Measurements from ENCODE around the gene BICD1. TPM values are rescaled to one million over a fixed set of nuclear protein-coding genes. Genes with fewer than 3 reads are reported as not detected.

The BICD1 gene
- total and polyA plus RNA-seq, 2 of the 13 experiments (the other 11 are each of a cell fraction or from before 2014, with no cell fraction given): 4.5 to 5.2 TPM

GRCh38 chr12:32106517-32107358, at the start of gene BICD1 (continued):
- TF ChIP-seq ZNF432 (CRISPR knock-in tag; IDR thresholded peaks at IDR 0.05; ENCODE audit: borderline replicate concordance) (no peak), ZNF230 (CRISPR knock-in tag; IDR thresholded peaks at IDR 0.05) (no peak), SKIL (CRISPR knock-in tag; IDR thresholded peaks at IDR 0.05; ENCODE audit: borderline replicate concordance) (0 out of 2 replicates have a peak, but pooled peaks have one; percentile 17), NR2F2 (IDR thresholded peaks at IDR 0.05; ENCODE audit: borderline replicate concordance, low read depth) (no peak), ZNF737 (CRISPR knock-in tag; IDR thresholded peaks at IDR 0.05; ENCODE audit: borderline replicate concordance) (no peak), HNRNPH1 (optimal IDR thresholded peaks at IDR 0.05; ENCODE audit: low read depth, low read length) (no peak), ZNF407 (CRISPR knock-in tag; IDR thresholded peaks at IDR 0.05; ENCODE audit: not compliant biosample characterization) (no peak), BORCS8-MEF2B (CRISPR knock-in tag; IDR thresholded peaks at IDR 0.05) (peak; percentile 44; the same call in 1 of the 2 replicates), GMEB2 (CRISPR knock-in tag; IDR thresholded peaks at IDR 0.05; ENCODE audit: low read depth) (no peak), MLLT10 (CRISPR knock-in tag; IDR thresholded peaks at IDR 0.05) (no peak), RNF2 (conservative IDR thresholded peaks at IDR 0.05; ENCODE audit: low read depth) (peak; percentile 68), ZNF557 (CRISPR knock-in tag; IDR thresholded peaks at IDR 0.05) (no peak), ZNF343 (CRISPR knock-in tag; IDR thresholded peaks at IDR 0.05) (no peak), ZNF781 (CRISPR knock-in tag; IDR thresholded peaks at IDR 0.05; ENCODE audit: borderline replicate concordance, not compliant biosample characterization) (no peak), ZSCAN12 (CRISPR knock-in tag; IDR thresholded peaks at IDR 0.05) (0 out of 2 replicates have a peak, but pooled peaks have one; percentile 47)

All from HepG2 (cell line).